GM12878 (cell line): ENCODE data around the gene WTIP. TPM values are rescaled to one million over a fixed set of nuclear protein-coding genes. Genes with fewer than 3 reads are reported as not detected.

Experiments used
- ATAC-seq: fragments of 200-7000 bp; cut with Tn5 transposase; 3 replicates; pipeline ENCODE4 v1.9.1; 2020; ENCODE audit warnings: mild to moderate bottlenecking, moderate library complexity
- BruUV-seq: library from RNA; stranded (reverse); fragments of 400-500 nt; replicated peaks from 2 replicates; lab custom pipeline; 2021; lab: Mats Ljungman, UMichigan
- CTCF ChIA-PET: fragments of 300-600 bp; sonication (Branson Sonifier 250); formaldehyde crosslinking; extraction: SDS; loops from one replicate; lab custom pipeline; 2021; ENCODE audit warnings: inconsistent platforms; lab: Yijun Ruan, JAX
- POLR2A ChIA-PET: fragments of 350-600 bp; formaldehyde crosslinking; extraction: SDS; loops from one replicate; lab custom pipeline; 2021; ENCODE audit warnings: inconsistent platforms; lab: Charles Lee
- RAD21 ChIA-PET: fragments of 300-600 bp; sonication (Branson Sonifier 250); formaldehyde crosslinking; loops from one replicate; lab custom pipeline; 2023; ENCODE audit warnings: antibody characterized with exemption; ENCODE audit not compliant: unreplicated experiment; lab: Charles Lee
- SMC1A ChIA-PET: fragments of 300-600 bp; sonication (Branson Sonifier 250); formaldehyde crosslinking; loops from one replicate; lab custom pipeline; 2023; ENCODE audit not compliant: unreplicated experiment, uncharacterized antibody; lab: Charles Lee
- DNase-seq: peaks from one replicate; pipeline ENCODE4 v3.0.0-alpha.2; 2011; ENCODE audit warnings: low read depth, low spot score
- FAIRE-seq: peaks from 3 replicates; lab custom pipeline; 2011; peaks lifted over from hg19 to GRCh38; lab: Jason Lieb, UNC
- H2AFZ ChIP-seq: 2 replicates; pipeline ENCODE4 v1.6.0; 2011; ENCODE audit warnings: low read depth, low read length, control low read depth; ENCODE audit not compliant: control insufficient read depth
- H3K27ac ChIP-seq: 2 replicates; pipeline ENCODE4 v1.5.1; 2011; ENCODE audit warnings: control low read depth; ENCODE audit not compliant: control insufficient read depth, insufficient read depth
- H3K27me3 ChIP-seq, 2 experiments: replicated peaks in 1 of 2; 2 replicates each; pipeline versions ENCODE4 v1.6.0 to v1.6.1; 2011; ENCODE audit warnings: low read length in 1 of 2; ENCODE audit not compliant: control insufficient read depth in 2 of 2, insufficient read depth in 2 of 2
- H3K36me3 ChIP-seq, 2 experiments: 2 replicates each; pipeline ENCODE4 v1.5.1; 2011; ENCODE audit warnings: low read length in 1 of 2; ENCODE audit not compliant: control insufficient read depth in 2 of 2, insufficient read depth in 2 of 2
- H3K4me1 ChIP-seq: 2 replicates; pipeline ENCODE4 v1.6.1; 2011; ENCODE audit warnings: mild to moderate bottlenecking, low read length, moderate library complexity, mixed read lengths; ENCODE audit not compliant: control insufficient read depth, insufficient read depth
- H3K4me2 ChIP-seq: 2 replicates; pipeline ENCODE4 v1.6.0; 2011; ENCODE audit warnings: control low read depth; ENCODE audit not compliant: control insufficient read depth, insufficient read depth
- H3K4me3 ChIP-seq: fragments of 200-600 bp; sonication (generic); 2 replicates; pipeline ENCODE4 v1.5.1; 2016
- H3K79me2 ChIP-seq: 2 replicates; pipeline ENCODE4 v1.6.0; 2011; ENCODE audit warnings: low read length; ENCODE audit not compliant: control insufficient read depth, insufficient read depth
- H3K9ac ChIP-seq: 2 replicates; pipeline ENCODE4 v1.8.0; 2011; ENCODE audit warnings: low read length, control low read depth, mixed read lengths; ENCODE audit not compliant: control insufficient read depth, insufficient read depth
- H3K9me3 ChIP-seq: replicated peaks from 3 replicates; pipeline ENCODE4 v1.5.1; 2011; ENCODE audit warnings: mild to moderate bottlenecking, low read length; ENCODE audit not compliant: control insufficient read depth, insufficient read depth
- H4K20me1 ChIP-seq: 2 replicates; pipeline ENCODE4 v1.6.0; 2011; ENCODE audit not compliant: control insufficient read depth, insufficient read depth
- CBX3 ChIP-seq: fragments of 200-600 bp; sonication (generic); IDR thresholded peaks from 2 replicates; pipeline ENCODE4 v1.6.1; 2016; ENCODE audit warnings: low read depth, borderline replicate concordance
- CHD1 ChIP-seq: IDR thresholded peaks from 2 replicates; pipeline ENCODE4 v1.6.1; 2012; ENCODE audit warnings: low read depth, low read length, improper control_type of control experiment
- DPF2 ChIP-seq: fragments of 450-650 bp; IDR thresholded peaks from 2 replicates; pipeline ENCODE4 v1.6.1; 2017; ENCODE audit warnings: mild to moderate bottlenecking
- E2F8 ChIP-seq: fragments of 450-650 bp; IDR thresholded peaks from 2 replicates; pipeline ENCODE4 v1.6.1; 2018; ENCODE audit warnings: mild to moderate bottlenecking, low read depth, moderate library complexity; ENCODE audit not compliant: partially characterized antibody
- HDAC6 ChIP-seq: fragments of 200-600 bp; sonication (generic); IDR thresholded peaks from one replicate; pipeline ENCODE4 v1.8.0; 2017; ENCODE audit warnings: antibody characterized with exemption; ENCODE audit not compliant: unreplicated experiment
- MAX ChIP-seq: IDR thresholded peaks from 2 replicates; pipeline ENCODE4 v1.6.1; 2012; ENCODE audit warnings: low read depth, low read length, improper control_type of control experiment
- SMAD1 ChIP-seq: fragments of 450-650 bp; IDR thresholded peaks from 2 replicates; pipeline ENCODE4 v1.6.1; 2018; ENCODE audit warnings: mild to moderate bottlenecking, low read depth; ENCODE audit not compliant: partially characterized antibody
- SUZ12 ChIP-seq: fragments of 200-600 bp; sonication (generic); IDR thresholded peaks from one replicate; pipeline ENCODE4 v1.6.1; 2018; ENCODE audit warnings: antibody characterized with exemption, mild to moderate bottlenecking; ENCODE audit not compliant: unreplicated experiment
- TCF12 ChIP-seq: IDR thresholded peaks from 2 replicates; pipeline ENCODE4 v1.6.1; 2011; ENCODE audit warnings: low read depth, mild to moderate bottlenecking, low read length
- USF2 ChIP-seq: IDR thresholded peaks from 2 replicates; pipeline ENCODE4 v1.6.1; 2011; ENCODE audit warnings: low read depth, low read length, improper control_type of control experiment, borderline replicate concordance
- YY1 ChIP-seq: IDR thresholded peaks from 2 replicates; pipeline ENCODE4 v1.6.1; 2011; ENCODE audit warnings: low read depth, mild to moderate bottlenecking, low read length
- ZNF207 ChIP-seq: fragments of 450-650 bp; IDR thresholded peaks from 2 replicates; pipeline ENCODE4 v1.6.1; 2014; ENCODE audit warnings: antibody characterized with exemption, mild to moderate bottlenecking, borderline replicate concordance
- WGBS: methylation state at CpG from one replicate; pipeline ENCODE4 v1.1.6; 2016; ENCODE audit warnings: low lambda C conversion rate; ENCODE audit not compliant: insufficient replicate concordance, insufficient coverage; ENCODE audit errors: missing lambda C conversion rate; 5-methylcytosine and 5-hydroxymethylcytosine counted together
- in situ Hi-C: fragments of 300-500 bp; cut with MboI; formaldehyde crosslinking; loops from 9 replicates; pipeline ENCODE4 v1.14.3; 2018; ENCODE audit warnings: mixed read lengths
- intact Hi-C: fragments of 100-400 bp; cut with micrococcal nuclease; formaldehyde crosslinking; loops from one replicate; pipeline ENCODE4 v1.14.2; 2022; ENCODE audit not compliant: unreplicated experiment
- polyA plus RNA-seq, 11 experiments: library from polyadenylated mRNA; depleted of rRNA in 4 of 11; unstranded in 6 of 11; stranded (reverse) in 5 of 11; fragments of >200 nt; fragmentation: Nextera tagmentation in 4 of 11; fragmentation: Illumina TruSeq in 1 of 11; extraction: Ambion mirVana in 4 of 11; extraction: Trizol in 1 of 11; gene quantifications; 1 replicate in 1 of 11; 2 replicates in 10 of 11; pipeline versions ENCODE4 v1.2.1 to v1.2.3, GENCODE V29; 2011 to 2016; ENCODE audit warnings: inconsistent platforms in 2 of 11, missing spikeins in 2 of 11, low read depth in 1 of 11
- total RNA-seq, 4 experiments: library from RNA; depleted of rRNA in 3 of 4; stranded (reverse); fragments of >200 nt in 3 of 4; fragmentation: Illumina TruSeq in 1 of 4; extraction: Trizol in 1 of 4; gene quantifications; 2 replicates each; pipeline versions ENCODE4 v1.2.1 to v1.2.3, GENCODE V29; 2013 to 2021
- TF ChIP-seq, protein P1 (sequence below): fragments of 450-650 bp; formaldehyde crosslinking; IDR thresholded peaks from 2 replicates; pipeline ENCODE4 v1.4.0; 2022; ENCODE audit warnings: mild to moderate bottlenecking, moderate library complexity
- TF ChIP-seq, protein P2 (sequence below): fragments of 450-650 bp; IDR thresholded peaks from 2 replicates; pipeline ENCODE4 v1.6.1; 2017; ENCODE audit warnings: mild to moderate bottlenecking, moderate library complexity

The WTIP gene
- total and polyA plus RNA-seq, 10 of the 15 experiments (the other 5 are each of a cell fraction or from before 2014, with no cell fraction given) = 0.06 to 0.77 (median 0.17) TPM; not detected in 2

DNA sequence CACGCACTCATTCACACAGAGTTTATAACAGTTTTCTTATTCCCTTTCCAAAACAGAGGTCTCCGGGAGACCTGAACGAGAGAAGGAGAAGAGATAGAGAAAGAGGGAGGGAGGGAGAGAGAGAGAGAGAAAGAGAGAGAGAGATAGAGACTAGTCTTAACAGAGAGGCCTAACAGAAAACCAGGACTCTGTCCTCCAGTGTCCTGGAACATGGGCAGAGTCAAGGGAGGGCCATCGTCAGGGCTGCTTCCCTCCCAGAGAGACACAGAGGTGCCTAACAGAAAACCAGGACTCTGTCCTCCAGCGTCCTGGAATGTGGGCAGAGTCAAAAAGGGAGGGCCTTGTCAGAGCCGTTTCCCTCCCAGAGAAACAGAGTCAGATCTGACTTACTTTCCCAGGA, 78.7 kb downstream of the WTIP start:
- no peaks in the 10 kb centered on the region for H3K36me3 ChIP-seq
- SMC1A ChIA-PET = no interaction called here
- in situ Hi-C loops = no loop called here
- TF ChIP-seq MAX = no peak
- TF ChIP-seq HDAC6 = no peak
- TF ChIP-seq ZNF207 = no peak
- no peak for TF ChIP-seq SUZ12
- no peak for TF ChIP-seq CBX3
- TF ChIP-seq E2F8 = no peak
- TF ChIP-seq, protein P1, sequence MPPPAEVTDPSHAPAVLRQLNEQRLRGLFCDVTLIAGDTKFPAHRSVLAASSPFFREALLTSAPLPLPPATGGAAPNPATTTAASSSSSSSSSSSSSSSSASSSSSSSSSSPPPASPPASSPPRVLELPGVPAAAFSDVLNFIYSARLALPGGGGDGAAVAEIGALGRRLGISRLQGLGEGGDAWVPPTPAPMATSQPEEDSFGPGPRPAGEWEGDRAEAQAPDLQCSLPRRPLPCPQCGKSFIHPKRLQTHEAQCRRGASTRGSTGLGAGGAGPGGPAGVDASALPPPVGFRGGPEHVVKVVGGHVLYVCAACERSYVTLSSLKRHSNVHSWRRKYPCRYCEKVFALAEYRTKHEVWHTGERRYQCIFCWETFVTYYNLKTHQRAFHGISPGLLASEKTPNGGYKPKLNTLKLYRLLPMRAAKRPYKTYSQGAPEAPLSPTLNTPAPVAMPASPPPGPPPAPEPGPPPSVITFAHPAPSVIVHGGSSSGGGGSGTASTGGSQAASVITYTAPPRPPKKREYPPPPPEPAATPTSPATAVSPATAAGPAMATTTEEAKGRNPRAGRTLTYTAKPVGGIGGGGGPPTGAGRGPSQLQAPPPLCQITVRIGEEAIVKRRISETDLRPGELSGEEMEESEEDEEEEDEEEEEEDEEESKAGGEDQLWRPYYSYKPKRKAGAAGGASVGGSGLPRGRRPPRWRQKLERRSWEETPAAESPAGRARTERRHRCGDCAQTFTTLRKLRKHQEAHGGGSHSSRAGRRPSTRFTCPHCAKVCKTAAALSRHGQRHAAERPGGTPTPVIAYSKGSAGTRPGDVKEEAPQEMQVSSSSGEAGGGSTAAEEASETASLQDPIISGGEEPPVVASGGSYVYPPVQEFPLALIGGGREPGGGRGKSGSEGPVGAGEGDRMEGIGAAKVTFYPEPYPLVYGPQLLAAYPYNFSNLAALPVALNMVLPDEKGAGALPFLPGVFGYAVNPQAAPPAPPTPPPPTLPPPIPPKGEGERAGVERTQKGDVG (CRISPR knock-in tag) = no peak
- no peak for TF ChIP-seq SMAD1
- TF ChIP-seq DPF2 = no peak
- TF ChIP-seq TCF12 = no peak
- no peak for TF ChIP-seq CHD1
- TF ChIP-seq YY1 = no peak
- TF ChIP-seq USF2 = no peak
- TF ChIP-seq, protein P2, sequence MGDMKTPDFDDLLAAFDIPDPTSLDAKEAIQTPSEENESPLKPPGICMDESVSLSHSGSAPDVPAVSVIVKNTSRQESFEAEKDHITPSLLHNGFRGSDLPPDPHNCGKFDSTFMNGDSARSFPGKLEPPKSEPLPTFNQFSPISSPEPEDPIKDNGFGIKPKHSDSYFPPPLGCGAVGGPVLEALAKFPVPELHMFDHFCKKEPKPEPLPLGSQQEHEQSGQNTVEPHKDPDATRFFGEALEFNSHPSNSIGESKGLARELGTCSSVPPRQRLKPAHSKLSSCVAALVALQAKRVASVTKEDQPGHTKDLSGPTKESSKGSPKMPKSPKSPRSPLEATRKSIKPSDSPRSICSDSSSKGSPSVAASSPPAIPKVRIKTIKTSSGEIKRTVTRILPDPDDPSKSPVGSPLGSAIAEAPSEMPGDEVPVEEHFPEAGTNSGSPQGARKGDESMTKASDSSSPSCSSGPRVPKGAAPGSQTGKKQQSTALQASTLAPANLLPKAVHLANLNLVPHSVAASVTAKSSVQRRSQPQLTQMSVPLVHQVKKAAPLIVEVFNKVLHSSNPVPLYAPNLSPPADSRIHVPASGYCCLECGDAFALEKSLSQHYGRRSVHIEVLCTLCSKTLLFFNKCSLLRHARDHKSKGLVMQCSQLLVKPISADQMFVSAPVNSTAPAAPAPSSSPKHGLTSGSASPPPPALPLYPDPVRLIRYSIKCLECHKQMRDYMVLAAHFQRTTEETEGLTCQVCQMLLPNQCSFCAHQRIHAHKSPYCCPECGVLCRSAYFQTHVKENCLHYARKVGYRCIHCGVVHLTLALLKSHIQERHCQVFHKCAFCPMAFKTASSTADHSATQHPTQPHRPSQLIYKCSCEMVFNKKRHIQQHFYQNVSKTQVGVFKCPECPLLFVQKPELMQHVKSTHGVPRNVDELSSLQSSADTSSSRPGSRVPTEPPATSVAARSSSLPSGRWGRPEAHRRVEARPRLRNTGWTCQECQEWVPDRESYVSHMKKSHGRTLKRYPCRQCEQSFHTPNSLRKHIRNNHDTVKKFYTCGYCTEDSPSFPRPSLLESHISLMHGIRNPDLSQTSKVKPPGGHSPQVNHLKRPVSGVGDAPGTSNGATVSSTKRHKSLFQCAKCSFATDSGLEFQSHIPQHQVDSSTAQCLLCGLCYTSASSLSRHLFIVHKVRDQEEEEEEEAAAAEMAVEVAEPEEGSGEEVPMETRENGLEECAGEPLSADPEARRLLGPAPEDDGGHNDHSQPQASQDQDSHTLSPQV = no peak

More for the DNA sequence above, 78.7 kb downstream of the WTIP start:
- Histone ChIP-seq H4K20me1 (no peaks in the 10 kb centered on the region), H3K27me3 (no peaks in the 10 kb centered on the region), H3K4me2 (no peak overlapping the region), H3K9me3 (no peaks in the 10 kb centered on the region), H3K79me2 (no peaks in the 10 kb centered on the region), H3K4me3 (no peak overlapping the region), H3K27ac (no peak overlapping the region), H2AFZ (no peak overlapping the region), H3K4me1 (no peaks in the 10 kb centered on the region), H3K9ac (no peak overlapping the region)
- 25% methylated on average over 6 of the region's 6 CpGs for WGBS
- ChIA-PET RAD21 (no interaction called here), POLR2A (no interaction called here), CTCF (no interaction called here)
- intact Hi-C loops = no loop called here
- DNase-seq (no peak), ATAC-seq (no peak), FAIRE-seq (no peak)
- no TSS peak for BruUV-seq
